Thoracic aorta (tissue), 2 donors: Measurements from ENCODE around the gene CORO7. TPM values are rescaled to one million over a fixed set of nuclear protein-coding genes. Genes with fewer than 3 reads are reported as not detected.

Source experiments
- ATAC-seq: fragments of 150-250 bp; one replicate; pipeline ENCODE4 v1.8.0; 2017; ENCODE audit warnings: low read depth; ENCODE audit not compliant: insufficient number of reproducible peaks, low FRiP score
- DNase-seq: peaks from one replicate; pipeline ENCODE4 v3.0.0-alpha.2; 2020; ENCODE audit warnings: low spot score
- H3K27ac ChIP-seq, 2 donors: fragments of 200-600 bp; sonication (generic); 1 replicate in 1 of 2; 2 replicates in 1 of 2; pipeline ENCODE4 v1.5.1; 2016; ENCODE audit warnings: mild to moderate bottlenecking in 2 of 2, moderate library complexity in 2 of 2
- H3K27me3 ChIP-seq: fragments of 200-600 bp; sonication (generic); replicated peaks from 2 replicates; pipeline ENCODE4 v1.6.0; 2016; ENCODE audit warnings: mild to moderate bottlenecking; ENCODE audit not compliant: insufficient read depth
- H3K36me3 ChIP-seq: fragments of 200-600 bp; sonication (generic); one replicate; pipeline ENCODE4 v1.5.1; 2016
- H3K4me1 ChIP-seq, 2 donors: fragments of 200-600 bp; sonication (generic); 1 replicate in 1 of 2; 2 replicates in 1 of 2; pipeline versions ENCODE4 v1.5.1 to v1.6.0; 2016; ENCODE audit warnings: low read depth in 2 of 2, mild to moderate bottlenecking in 1 of 2; ENCODE audit not compliant: control insufficient read depth in 1 of 2
- H3K4me3 ChIP-seq: fragments of 200-600 bp; sonication (generic); 2 replicates; pipeline ENCODE4 v1.5.1; 2016; ENCODE audit warnings: mild to moderate bottlenecking
- H3K9me3 ChIP-seq: fragments of 200-600 bp; sonication (generic); 2 replicates; pipeline ENCODE4 v1.5.1; 2016
- CTCF ChIP-seq: fragments of 200-600 bp; sonication (generic); IDR thresholded peaks from one replicate; pipeline ENCODE4 v1.5.1; 2019; ENCODE audit warnings: antibody characterized with exemption
- total RNA-seq, 2 donors: library from RNA; depleted of rRNA; stranded (reverse); fragments of >200 nt; gene quantifications; one replicate each; pipeline versions ENCODE4 v1.1.0 to v1.2.3, GENCODE V29; 2016

CORO7 gene
- total RNA-seq, 2 donors from 2014 or later = 71.1 to 79.1 TPM

GRCh38 chr16:4319454-4320421, 96.7 kb downstream of the CORO7 start:
- no peak for TF ChIP-seq CTCF
- DNase-seq = no peak
- Histone ChIP-seq H3K4me3 (peak overlapping the region; percentile 92), H3K27me3 (no peaks in the 10 kb centered on the region), H3K9me3 (no peaks in the 10 kb centered on the region), H3K27ac (peak overlapping the region; percentile 93 to 94), H3K36me3 (no peaks in the 10 kb centered on the region), H3K4me1 (peaks cover 58 to 78% of the 10 kb centered on the region in 2 donors)
- ATAC-seq = no peak

GRCh38 chr16:4318967-4319366, 97.4 kb downstream of the CORO7 start:
- Histone ChIP-seq H3K27ac (peak overlapping the region; percentile 93 to 94), H3K9me3 (no peaks in the 10 kb centered on the region), H3K36me3 (no peaks in the 10 kb centered on the region), H3K27me3 (no peaks in the 10 kb centered on the region), H3K4me3 (peak overlapping the region; percentile 92), H3K4me1 (peaks cover 50 to 77% of the 10 kb centered on the region in 2 donors)
- DNase-seq (no peak), ATAC-seq (no peak)
- no peak for TF ChIP-seq CTCF

GRCh38 chr16:4318451-4318910, 97.9 kb downstream of the CORO7 start:
- Histone ChIP-seq H3K27ac (peak overlapping the region; percentile 93 to 94), H3K4me1 (peaks cover 45 to 77% of the 10 kb centered on the region in 2 donors), H3K4me3 (peak overlapping the region; percentile 92), H3K9me3 (no peaks in the 10 kb centered on the region), H3K27me3 (no peaks in the 10 kb centered on the region), H3K36me3 (no peaks in the 10 kb centered on the region)
- no peak for TF ChIP-seq CTCF
- DNase-seq (no peak), ATAC-seq (no peak)

GRCh38 chr16:4317532-4318450, 98.6 kb downstream of the CORO7 start:
- H3K4me3 ChIP-seq = peak overlapping the region; percentile 92

More at GRCh38 chr16:4317532-4318450, 98.6 kb downstream of the CORO7 start:
- no peak for TF ChIP-seq CTCF
- Histone ChIP-seq H3K36me3 (no peaks in the 10 kb centered on the region), H3K27ac (peak overlapping the region; percentile 93 to 94), H3K27me3 (no peaks in the 10 kb centered on the region), H3K4me1 (peaks cover 40 to 72% of the 10 kb centered on the region in 2 donors), H3K9me3 (no peaks in the 10 kb centered on the region)
- DNase-seq = no peak
- ATAC-seq = no peak
